Measurements from ENCODE around the gene HMGN3.

DNA sequence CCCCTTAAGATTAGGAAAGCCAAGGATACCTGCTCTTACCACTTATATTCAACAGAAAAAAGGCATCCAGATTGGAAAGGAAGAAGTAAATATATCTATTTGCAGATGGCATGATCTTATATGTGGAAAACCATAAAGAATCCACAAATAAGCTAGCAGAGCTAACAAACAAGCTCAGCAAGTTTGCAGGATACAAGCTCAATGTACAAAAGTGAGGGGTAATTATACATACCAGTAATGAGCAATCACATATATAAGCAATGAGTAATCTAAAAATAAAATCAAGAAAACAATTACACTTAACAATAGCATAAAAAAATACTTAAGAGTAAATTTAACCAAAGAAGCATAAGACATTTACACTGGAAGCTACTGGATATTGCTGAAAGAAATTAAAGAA lies 31.6 kb upstream of the HMGN3 start:
- TF ChIP-seq, protein P1, sequence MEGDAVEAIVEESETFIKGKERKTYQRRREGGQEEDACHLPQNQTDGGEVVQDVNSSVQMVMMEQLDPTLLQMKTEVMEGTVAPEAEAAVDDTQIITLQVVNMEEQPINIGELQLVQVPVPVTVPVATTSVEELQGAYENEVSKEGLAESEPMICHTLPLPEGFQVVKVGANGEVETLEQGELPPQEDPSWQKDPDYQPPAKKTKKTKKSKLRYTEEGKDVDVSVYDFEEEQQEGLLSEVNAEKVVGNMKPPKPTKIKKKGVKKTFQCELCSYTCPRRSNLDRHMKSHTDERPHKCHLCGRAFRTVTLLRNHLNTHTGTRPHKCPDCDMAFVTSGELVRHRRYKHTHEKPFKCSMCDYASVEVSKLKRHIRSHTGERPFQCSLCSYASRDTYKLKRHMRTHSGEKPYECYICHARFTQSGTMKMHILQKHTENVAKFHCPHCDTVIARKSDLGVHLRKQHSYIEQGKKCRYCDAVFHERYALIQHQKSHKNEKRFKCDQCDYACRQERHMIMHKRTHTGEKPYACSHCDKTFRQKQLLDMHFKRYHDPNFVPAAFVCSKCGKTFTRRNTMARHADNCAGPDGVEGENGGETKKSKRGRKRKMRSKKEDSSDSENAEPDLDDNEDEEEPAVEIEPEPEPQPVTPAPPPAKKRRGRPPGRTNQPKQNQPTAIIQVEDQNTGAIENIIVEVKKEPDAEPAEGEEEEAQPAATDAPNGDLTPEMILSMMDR (IDR thresholded peaks at IDR 0.05; ENCODE audit: poor library complexity, severe bottlenecking), result no peak
- no peak for TF ChIP-seq EZH2 (IDR thresholded peaks at IDR 0.05; ENCODE audit: borderline replicate concordance, insufficient read depth, low read length, poor library complexity, severe bottlenecking)
- TF ChIP-seq SMC3 (conservative IDR thresholded peaks at IDR 0.05; ENCODE audit: poor library complexity), result no peak
- no peak for TF ChIP-seq EP300 (conservative IDR thresholded peaks at IDR 0.05; ENCODE audit: poor library complexity, severe bottlenecking)
- no peak for TF ChIP-seq POLR2AphosphoS5 (IDR thresholded peaks at IDR 0.05)
- TF ChIP-seq, protein P2, sequence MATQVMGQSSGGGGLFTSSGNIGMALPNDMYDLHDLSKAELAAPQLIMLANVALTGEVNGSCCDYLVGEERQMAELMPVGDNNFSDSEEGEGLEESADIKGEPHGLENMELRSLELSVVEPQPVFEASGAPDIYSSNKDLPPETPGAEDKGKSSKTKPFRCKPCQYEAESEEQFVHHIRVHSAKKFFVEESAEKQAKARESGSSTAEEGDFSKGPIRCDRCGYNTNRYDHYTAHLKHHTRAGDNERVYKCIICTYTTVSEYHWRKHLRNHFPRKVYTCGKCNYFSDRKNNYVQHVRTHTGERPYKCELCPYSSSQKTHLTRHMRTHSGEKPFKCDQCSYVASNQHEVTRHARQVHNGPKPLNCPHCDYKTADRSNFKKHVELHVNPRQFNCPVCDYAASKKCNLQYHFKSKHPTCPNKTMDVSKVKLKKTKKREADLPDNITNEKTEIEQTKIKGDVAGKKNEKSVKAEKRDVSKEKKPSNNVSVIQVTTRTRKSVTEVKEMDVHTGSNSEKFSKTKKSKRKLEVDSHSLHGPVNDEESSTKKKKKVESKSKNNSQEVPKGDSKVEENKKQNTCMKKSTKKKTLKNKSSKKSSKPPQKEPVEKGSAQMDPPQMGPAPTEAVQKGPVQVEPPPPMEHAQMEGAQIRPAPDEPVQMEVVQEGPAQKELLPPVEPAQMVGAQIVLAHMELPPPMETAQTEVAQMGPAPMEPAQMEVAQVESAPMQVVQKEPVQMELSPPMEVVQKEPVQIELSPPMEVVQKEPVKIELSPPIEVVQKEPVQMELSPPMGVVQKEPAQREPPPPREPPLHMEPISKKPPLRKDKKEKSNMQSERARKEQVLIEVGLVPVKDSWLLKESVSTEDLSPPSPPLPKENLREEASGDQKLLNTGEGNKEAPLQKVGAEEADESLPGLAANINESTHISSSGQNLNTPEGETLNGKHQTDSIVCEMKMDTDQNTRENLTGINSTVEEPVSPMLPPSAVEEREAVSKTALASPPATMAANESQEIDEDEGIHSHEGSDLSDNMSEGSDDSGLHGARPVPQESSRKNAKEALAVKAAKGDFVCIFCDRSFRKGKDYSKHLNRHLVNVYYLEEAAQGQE (IDR thresholded peaks at IDR 0.05; ENCODE audit: borderline replicate concordance), result no peak
- TF ChIP-seq MXI1 (conservative IDR thresholded peaks at IDR 0.05; ENCODE audit: poor library complexity, severe bottlenecking), result no peak
